ENCODE data around the gene JAKMIP2.

Gene JAKMIP2

GRCh38 chr5:147659166-147659929 lies 123.2 kb downstream of the JAKMIP2 start:
- Histone ChIP-seq H3K4me1 (ENCODE audit: control insufficient read depth, low read length) (no peaks in the 10 kb centered on the region), H3K27ac (ENCODE audit: low read depth, low read length) (no peak overlapping the region), H4K20me1 (ENCODE audit: control insufficient read depth, insufficient read depth, low read depth, low read length) (no peaks in the 10 kb centered on the region), H3K9me2 (replicated peaks; ENCODE audit: control insufficient read depth, low read length) (no peaks in the 10 kb centered on the region), H3K36me3 (ENCODE audit: control insufficient read depth, low read length) (peaks cover 21% of the 10 kb centered on the region), H3K4me3 (ENCODE audit: low read length) (no peak overlapping the region), H3K9me3 (ENCODE audit: control insufficient read depth, insufficient read depth, low read length) (peaks cover 5% of the 10 kb centered on the region; the same call in 1 of the 2 replicates), H3F3A (ENCODE audit: control insufficient read depth, insufficient read depth) (no peaks in the 10 kb centered on the region), H3K79me2 (ENCODE audit: control insufficient read depth, low read length) (no peaks in the 10 kb centered on the region), H3K4me2 (ENCODE audit: low read length) (no peak overlapping the region), H3K27me3 (ENCODE audit: control insufficient read depth, low read length) (no peaks in the 10 kb centered on the region)
- TF ChIP-seq, protein P1, sequence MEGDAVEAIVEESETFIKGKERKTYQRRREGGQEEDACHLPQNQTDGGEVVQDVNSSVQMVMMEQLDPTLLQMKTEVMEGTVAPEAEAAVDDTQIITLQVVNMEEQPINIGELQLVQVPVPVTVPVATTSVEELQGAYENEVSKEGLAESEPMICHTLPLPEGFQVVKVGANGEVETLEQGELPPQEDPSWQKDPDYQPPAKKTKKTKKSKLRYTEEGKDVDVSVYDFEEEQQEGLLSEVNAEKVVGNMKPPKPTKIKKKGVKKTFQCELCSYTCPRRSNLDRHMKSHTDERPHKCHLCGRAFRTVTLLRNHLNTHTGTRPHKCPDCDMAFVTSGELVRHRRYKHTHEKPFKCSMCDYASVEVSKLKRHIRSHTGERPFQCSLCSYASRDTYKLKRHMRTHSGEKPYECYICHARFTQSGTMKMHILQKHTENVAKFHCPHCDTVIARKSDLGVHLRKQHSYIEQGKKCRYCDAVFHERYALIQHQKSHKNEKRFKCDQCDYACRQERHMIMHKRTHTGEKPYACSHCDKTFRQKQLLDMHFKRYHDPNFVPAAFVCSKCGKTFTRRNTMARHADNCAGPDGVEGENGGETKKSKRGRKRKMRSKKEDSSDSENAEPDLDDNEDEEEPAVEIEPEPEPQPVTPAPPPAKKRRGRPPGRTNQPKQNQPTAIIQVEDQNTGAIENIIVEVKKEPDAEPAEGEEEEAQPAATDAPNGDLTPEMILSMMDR (IDR thresholded peaks at IDR 0.05; ENCODE audit: low read depth, low read length, poor library complexity, severe bottlenecking): no peak
- TF ChIP-seq EZH2phosphoT487 (IDR thresholded peaks at IDR 0.05; ENCODE audit: borderline replicate concordance, low read length): no peak

DNA sequence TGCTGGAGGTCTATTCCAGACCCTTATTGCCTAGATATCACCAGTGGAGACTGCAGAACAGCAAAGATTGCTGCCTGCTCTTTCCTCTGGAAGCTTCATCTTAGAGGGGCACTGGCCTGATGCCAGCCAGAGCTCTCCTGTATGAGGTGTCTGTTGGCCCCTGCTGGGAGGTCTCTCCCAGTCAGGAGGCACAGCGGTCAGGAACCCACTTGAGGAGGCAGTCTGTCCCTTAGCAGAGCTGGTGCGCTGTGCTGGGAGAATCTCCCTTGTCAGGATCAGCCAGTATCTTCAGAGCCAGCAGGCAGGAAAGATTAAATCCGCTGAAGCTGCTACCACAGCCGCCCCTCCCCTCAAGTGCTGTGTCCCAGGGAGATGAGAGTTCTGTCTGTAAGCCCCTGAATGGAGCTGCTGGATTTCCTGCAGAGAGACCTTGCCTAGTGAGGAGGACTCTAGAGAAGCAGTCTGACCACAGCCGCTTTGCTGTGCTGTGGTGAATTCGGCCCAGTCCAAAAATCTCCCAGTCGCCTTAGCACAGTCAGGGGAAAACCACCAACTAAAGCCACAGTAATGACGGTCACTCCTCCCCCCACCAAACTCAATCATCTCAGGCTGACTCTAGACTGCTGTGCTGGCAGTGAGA lies 124.1 kb downstream of the JAKMIP2 start:
- Histone ChIP-seq H3K27me3 (ENCODE audit: control insufficient read depth, low read length) (no peaks in the 10 kb centered on the region), H3K4me3 (ENCODE audit: low read length) (no peak overlapping the region), H3K9me2 (replicated peaks; ENCODE audit: control insufficient read depth, low read length) (no peaks in the 10 kb centered on the region), H3K79me2 (ENCODE audit: control insufficient read depth, low read length) (no peaks in the 10 kb centered on the region), H3K27ac (ENCODE audit: low read depth, low read length) (no peak overlapping the region), H3K9me3 (ENCODE audit: control insufficient read depth, insufficient read depth, low read length) (peaks cover 5% of the 10 kb centered on the region; the same call in 1 of the 2 replicates), H3K4me2 (ENCODE audit: low read length) (no peak overlapping the region), H3K4me1 (ENCODE audit: control insufficient read depth, low read length) (no peaks in the 10 kb centered on the region), H3F3A (ENCODE audit: control insufficient read depth, insufficient read depth) (no peaks in the 10 kb centered on the region), H4K20me1 (ENCODE audit: control insufficient read depth, insufficient read depth, low read depth, low read length) (no peaks in the 10 kb centered on the region), H3K36me3 (ENCODE audit: control insufficient read depth, low read length) (peaks cover 21% of the 10 kb centered on the region)
- TF ChIP-seq, protein P1 (IDR thresholded peaks at IDR 0.05; ENCODE audit: low read depth, low read length, poor library complexity, severe bottlenecking): no peak
- TF ChIP-seq EZH2phosphoT487 (IDR thresholded peaks at IDR 0.05; ENCODE audit: borderline replicate concordance, low read length): no peak

DNA sequence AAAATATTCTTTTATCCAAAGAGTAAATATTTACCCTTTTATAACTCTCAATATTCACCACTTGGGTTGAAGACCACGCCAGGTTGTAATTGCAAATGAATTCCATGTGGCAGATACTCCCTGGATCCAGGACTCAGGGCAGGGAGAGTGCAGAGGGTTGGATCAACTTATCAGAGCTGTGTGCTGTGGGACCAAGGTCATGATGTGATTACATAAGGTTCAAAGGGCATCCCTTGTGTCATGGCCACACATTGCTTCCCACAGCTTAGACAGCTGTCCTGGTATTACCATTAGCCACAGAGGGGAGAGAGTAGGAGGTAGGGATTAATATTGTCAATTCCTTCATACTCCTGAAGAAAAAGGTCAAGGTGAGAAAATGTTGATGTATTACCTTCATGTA lies 133.9 kb downstream of the JAKMIP2 start:
- no peaks in the 10 kb centered on the region for H3F3A ChIP-seq (ENCODE audit: control insufficient read depth, insufficient read depth)
- TF ChIP-seq, protein P1 (IDR thresholded peaks at IDR 0.05; ENCODE audit: low read depth, low read length, poor library complexity, severe bottlenecking): no peak
- TF ChIP-seq EZH2phosphoT487 (IDR thresholded peaks at IDR 0.05; ENCODE audit: borderline replicate concordance, low read length): no peak
- no peaks in the 10 kb centered on the region for H3K4me1 ChIP-seq (ENCODE audit: control insufficient read depth, low read length)
- H3K9me3 ChIP-seq (ENCODE audit: control insufficient read depth, insufficient read depth, low read length): no peaks in the 10 kb centered on the region
- no peaks in the 10 kb centered on the region for H3K9me2 ChIP-seq (replicated peaks; ENCODE audit: control insufficient read depth, low read length)
- no peaks in the 10 kb centered on the region for H3K27me3 ChIP-seq (ENCODE audit: control insufficient read depth, low read length)
- no peak overlapping the region for H3K4me3 ChIP-seq (ENCODE audit: low read length)
- H4K20me1 ChIP-seq (ENCODE audit: control insufficient read depth, insufficient read depth, low read depth, low read length): no peaks in the 10 kb centered on the region
- no peak overlapping the region for H3K4me2 ChIP-seq (ENCODE audit: low read length)
- no peak overlapping the region for H3K27ac ChIP-seq (ENCODE audit: low read depth, low read length)
- H3K36me3 ChIP-seq (ENCODE audit: control insufficient read depth, low read length): peaks cover 20% of the 10 kb centered on the region
- H3K79me2 ChIP-seq (ENCODE audit: control insufficient read depth, low read length): no peaks in the 10 kb centered on the region

Data from DOHH2 (cell line).